Non-pigmented ciliary epithelial cell (primary cell): Measurements from ENCODE around the gene TMC6.
"Not testable (repeated sequence)": the region's sequence is repeated elsewhere in the genome, so short reads cannot be mapped to it uniquely, and the experiment has no call there.

Source experiments
- DNase-seq: peaks from one replicate; pipeline ENCODE4 v3.0.0-alpha.2; 2010; ENCODE audit warnings: low read depth

TMC6 gene

GRCh38 chr17:78124081-78124835 lies 4.3 kb downstream of the TMC6 start:
- DNase-seq = no peak

- DNase-seq = no peak
Observed at GRCh38 chr17:78123258-78123929, 5.2 kb downstream of the TMC6 start.

- no peak for DNase-seq
Observed at GRCh38 chr17:78122931-78123249, 5.7 kb downstream of the TMC6 start.

DNA sequence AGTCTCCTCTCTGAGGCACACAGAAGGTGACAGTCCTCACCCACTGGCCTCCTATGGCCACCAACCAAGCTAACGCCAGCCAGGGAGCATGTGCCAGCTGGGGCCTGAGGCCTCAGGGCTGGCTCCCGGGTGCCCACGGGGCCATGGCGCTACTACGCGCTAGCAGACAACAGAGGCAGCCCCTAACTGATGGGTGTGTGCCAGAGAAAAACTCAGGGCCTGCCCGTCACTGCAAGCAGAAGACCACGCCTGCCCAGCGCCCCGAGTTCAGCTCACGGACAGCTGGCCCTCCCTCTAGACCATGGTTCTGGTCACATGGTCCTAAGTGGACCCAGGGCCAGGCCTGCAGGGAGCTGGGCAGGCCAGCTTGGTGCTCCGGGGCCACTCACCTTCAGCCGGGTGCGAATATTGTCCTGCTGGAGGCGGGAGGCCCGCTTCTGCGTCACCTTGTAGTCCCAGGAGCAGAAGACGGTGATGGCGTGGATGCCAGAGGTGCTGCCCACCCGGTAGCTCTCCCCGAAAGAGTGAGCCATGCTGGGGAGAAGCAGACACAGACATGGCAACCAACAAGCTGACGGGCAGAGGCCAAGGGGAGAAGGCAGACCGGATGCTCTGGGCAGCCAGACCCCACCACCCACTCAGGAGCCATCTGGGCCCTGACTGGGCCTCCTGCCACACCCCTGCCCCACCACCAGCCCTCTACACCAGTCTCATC lies 6.2 kb downstream of the TMC6 start:
- no peak for DNase-seq

DNA sequence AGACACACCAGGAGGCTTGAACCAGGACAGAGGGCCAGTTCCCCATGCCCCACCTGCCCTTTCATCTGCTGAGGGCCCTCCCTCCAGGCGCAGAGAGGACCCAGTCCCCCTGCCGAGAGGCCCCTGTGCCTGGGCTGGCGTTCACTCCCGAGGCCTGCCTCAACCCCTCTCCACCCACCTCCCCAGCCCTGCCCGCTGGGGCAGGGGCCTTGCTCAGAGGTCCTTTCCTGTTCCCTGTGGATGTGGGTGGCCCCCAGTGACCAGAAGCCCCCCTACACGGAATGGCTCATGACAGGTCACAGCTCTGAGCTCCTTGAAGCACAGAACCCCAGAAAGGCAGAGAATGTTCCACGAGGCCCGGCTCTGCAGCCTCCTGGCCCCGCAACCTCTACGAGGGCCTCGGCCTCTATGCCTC lies 6.7 kb downstream of the TMC6 start:
- DNase-seq = no peak

GRCh38 chr17:78120971-78121800 lies 7.4 kb downstream of the TMC6 start:
- DNase-seq = no peak

GRCh38 chr17:78120537-78120936 lies 8.0 kb downstream of the TMC6 start:
- DNase-seq = no peak

DNA sequence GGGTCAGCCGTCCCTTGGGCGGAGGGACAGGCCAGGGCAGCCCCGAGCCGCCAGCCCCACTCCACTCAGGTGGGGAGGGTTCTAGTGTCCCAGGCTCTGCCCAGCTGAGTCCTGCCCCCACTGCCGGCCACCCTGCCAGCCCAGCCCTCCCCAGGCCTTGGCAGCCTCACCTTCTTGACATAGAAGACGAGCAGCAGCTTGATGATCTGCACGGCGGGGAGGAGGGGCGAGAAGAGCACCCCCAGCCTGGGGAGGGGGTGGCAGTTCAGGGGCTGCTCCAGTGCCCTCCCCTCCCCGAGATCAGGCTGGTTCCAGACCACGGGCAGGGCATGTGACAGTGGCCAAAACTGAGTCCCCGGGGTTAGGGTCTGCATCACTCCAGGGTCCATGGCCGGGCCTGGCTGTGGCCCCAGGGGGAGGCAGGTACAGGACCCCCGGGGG lies 9.7 kb downstream of the TMC6 start:
- no peak for DNase-seq

- no peak for DNase-seq
Observed at GRCh38 chr17:78117027-78117981, 11.3 kb downstream of the TMC6 start.

DNA sequence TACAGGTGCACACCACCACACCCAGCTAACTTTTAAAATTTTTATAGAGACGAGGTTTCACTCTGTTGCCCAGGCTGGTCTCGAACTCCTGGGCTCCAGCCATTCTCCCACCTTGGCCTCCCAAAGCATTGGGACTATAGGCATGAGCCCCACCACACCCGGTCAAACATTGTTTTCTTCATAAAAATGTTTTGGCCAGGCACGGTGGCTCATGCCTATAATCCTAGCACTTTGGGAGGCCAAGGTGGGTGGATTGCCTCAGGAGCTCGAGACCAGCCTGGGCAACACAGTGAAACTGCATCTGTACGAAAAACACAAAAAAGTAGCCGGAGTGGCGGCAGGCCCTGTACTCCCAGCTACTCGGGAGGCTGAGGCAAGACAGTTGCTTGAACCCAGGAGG lies 12.1 kb downstream of the TMC6 start:
- no peak for DNase-seq

DNA sequence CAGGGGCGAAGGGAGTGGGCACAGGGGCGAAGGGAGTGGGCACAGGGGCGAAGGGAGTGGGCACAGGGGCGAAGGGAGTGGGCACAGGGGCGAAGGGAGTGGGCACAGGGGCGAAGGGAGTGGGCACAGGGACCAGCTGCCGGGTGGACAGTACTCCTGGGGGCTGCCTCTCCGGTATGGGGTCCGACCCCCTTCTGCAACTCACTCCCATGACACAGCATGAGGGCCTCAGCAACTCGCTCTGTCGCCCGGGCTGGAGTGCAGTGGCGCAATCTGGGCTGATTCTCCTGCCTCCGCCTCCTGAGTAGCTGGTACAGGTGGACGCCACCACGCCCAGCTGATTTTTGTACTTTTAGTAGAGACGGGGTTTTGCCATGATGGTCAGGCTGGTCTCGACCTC lies 12.8 kb downstream of the TMC6 start:
- DNase-seq = not testable (repeated sequence)

- no peak for DNase-seq
Observed at GRCh38 chr17:78114831-78115723, 13.5 kb downstream of the TMC6 start.

- DNase-seq = no peak
Observed at GRCh38 chr17:78113804-78114785, 14.5 kb downstream of the TMC6 start.

DNA sequence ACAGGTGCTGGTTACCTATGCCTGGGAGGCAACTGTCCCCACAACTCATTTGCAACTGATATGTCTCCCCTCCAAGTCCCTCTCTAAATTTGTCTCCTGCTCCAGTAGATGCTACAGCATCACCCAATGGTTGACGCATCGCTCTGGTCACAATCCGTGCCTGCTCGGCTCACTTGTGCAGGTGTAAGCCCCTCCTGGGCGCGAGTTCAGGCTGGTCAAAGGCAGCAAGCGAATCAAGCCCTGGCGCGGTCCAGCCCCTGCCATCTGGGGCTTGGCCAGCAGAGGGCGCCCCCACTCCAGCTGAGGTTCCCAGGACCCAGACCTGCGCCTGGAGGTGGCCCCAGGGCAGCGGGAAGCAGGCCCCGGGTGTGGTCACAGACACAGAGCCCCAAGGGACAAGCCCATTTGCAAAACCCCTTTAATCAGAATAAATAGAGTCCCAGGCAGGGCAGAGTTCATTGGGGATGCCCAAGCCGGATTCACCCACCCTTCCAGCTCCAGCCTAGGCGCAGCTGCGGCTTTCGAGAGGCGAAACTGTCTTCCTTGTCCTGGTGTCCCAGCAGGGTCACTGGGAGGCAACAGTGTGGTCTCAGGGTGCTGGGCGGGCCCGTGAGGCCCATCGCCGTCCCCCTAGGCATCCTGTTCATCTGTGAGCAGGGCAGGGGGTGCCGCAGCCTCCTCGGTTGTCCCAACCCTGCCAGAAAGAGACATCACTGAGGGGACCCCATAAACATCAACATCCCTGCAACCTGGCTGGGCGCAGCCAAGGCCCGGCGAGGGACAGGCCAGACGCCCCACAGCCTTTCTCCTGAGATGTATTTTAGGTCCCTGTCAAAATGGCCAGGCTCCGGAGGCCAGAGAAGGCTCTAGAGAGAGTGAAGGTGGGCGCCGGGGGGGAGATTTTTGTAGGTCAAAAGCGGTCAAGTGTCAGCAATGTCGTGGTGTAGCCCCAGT lies 15.8 kb downstream of the TMC6 start:
- DNase-seq = no peak

DNA sequence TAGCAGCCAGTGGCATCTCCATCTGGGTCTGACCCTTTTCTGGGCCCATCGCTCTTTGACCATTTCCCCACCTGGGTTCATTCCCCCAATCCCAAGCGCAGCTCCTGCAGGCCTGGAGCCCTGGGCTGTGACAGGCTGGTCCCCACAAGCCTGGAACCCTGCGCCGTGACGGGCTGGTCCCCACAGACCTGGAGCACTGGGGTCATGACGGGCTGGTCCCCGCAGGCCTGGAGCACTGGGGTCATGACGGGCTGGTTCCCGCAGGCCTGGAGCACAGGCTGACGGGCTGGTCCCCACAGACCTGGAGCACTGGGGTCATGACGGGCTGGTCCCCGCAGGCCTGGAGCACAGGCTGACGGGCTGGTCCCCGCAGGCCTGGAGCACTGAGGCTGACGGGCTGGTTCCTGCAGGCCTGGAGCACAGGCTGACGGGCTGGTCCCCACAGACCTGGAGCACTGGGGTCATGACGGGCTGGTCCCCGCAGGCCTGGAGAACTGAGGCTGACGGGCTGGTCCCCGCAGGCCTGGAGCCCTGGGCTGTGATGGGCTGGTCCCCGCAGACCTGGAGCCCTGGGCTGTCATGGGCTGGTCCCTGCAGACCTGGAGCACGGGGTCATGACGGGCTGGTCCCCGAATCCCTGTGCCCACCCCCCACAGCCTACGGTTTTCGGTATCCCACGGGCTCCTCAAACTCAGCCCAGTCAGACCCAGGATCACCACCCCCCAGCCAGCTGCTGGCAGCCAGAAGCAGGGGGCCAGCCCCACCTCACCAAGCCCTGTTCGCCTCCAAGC lies 16.6 kb downstream of the TMC6 start:
- DNase-seq = no peak

DNA sequence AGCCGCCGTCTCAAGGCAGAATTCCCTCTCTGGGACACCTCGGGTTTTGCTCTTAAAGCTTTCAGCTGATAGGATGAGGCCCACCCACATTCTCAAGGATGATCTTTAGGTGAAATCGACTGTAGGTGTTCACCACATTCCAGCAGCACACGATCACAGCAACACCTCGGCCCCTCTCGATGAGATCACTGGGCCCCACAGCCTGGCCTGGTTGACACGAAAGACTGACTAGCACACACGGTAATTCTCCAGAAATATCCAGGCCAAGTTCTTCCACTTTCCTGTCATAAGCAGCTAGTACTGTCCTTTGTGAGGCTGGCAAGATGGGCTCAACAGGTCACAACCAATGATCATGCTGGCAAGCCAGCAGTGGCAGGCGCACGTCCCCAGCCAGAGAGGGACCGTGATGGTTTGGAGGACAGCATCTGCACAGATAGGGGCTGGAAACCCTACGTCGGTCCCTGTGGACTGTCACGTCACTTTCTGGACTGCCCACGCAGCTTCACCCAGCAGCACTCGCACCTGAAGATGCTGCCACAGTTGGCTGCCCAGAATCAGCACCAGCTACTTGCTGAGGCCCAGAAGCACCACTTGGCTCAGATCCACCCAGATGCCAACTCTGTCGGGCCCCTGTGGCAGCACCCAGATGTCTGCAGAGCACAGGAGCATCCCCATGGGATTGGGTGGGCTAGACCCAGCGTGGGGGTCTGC lies 17.4 kb downstream of the TMC6 start:
- DNase-seq = no peak
